Mucosa of rectum (tissue), 2 donors: ENCODE results near the gene ARL14EP.

Source experiments
- H3K27ac ChIP-seq, 2 donors: one replicate each; pipeline ENCODE4 v1.7.0; 2013; ENCODE audit warnings: inconsistent platforms in 2 of 2, low read depth in 2 of 2, low read length in 2 of 2
- H3K27me3 ChIP-seq, 2 donors: one replicate each; pipeline ENCODE4 v1.7.0; 2013; ENCODE audit warnings: low read length in 2 of 2; ENCODE audit not compliant: control insufficient read depth in 2 of 2, insufficient read depth in 2 of 2
- H3K36me3 ChIP-seq, 2 donors: one replicate each; pipeline ENCODE4 v1.7.0; 2013; ENCODE audit warnings: low read length in 2 of 2; ENCODE audit not compliant: control insufficient read depth in 2 of 2, insufficient read depth in 2 of 2
- H3K4me1 ChIP-seq, 2 donors: one replicate each; pipeline ENCODE4 v1.7.0; 2013; ENCODE audit warnings: low read length in 2 of 2, mild to moderate bottlenecking in 1 of 2; ENCODE audit not compliant: control insufficient read depth in 2 of 2, insufficient read depth in 2 of 2
- H3K4me3 ChIP-seq, 2 donors: one replicate each; pipeline ENCODE4 v1.7.0; 2013; ENCODE audit warnings: low read length in 2 of 2
- H3K9ac ChIP-seq, 2 donors: one replicate each; pipeline ENCODE4 v1.7.0; 2013; ENCODE audit warnings: low read length in 2 of 2, low read depth in 1 of 2, mild to moderate bottlenecking in 1 of 2
- H3K9me3 ChIP-seq, 2 donors: one replicate each; pipeline ENCODE4 v1.7.0; 2013; ENCODE audit warnings: low read length in 2 of 2; ENCODE audit not compliant: control insufficient read depth in 2 of 2
- donor health status: healthy.
- donor health status: Normal muscosa, but diverticular disease.

ARL14EP gene

DNA sequence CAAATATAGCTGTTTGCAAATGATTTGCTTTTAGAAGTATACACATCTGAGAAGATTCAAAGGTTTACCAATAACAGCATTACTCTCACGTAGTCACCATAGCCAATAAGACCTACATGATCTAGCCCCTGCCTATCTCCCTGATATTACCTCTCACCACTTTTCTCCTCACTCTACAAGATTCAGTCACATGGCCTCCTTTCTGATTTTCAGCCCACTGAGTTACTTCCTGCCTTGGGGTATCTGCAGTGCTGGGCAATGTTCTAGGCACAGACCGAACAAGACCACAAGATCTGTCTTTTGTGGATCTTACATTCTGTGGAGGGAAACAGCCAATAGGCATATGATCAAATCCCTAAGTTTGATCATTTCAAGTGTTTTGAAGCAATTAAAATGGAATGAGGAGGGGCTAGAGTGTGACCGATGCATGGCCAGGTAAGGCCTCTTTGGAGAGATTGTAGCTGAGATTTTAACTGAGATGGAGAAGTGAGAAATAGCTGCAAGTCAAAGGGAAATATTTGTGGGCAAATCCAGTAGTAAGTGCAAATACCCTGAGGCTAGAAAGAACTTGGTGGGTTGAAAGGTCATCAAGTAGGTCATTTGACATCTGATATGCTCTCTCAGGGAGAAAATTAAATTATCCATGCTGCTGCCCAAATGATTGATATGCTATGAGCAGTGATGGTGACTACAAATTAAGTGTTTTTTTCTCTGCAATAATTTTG, 43.1 kb downstream of the ARL14EP start:
- no peaks in the 10 kb centered on the region for H3K9me3 ChIP-seq

GRCh38 chr11:30368394-30368793, 45.5 kb downstream of the ARL14EP start:
- Histone ChIP-seq H3K27ac (no peak overlapping the region), H3K9ac (no peak overlapping the region), H3K4me3 (no peak overlapping the region), H3K36me3 (no peaks in the 10 kb centered on the region), H3K27me3 (no peaks in the 10 kb centered on the region), H3K4me1 (no peaks in the 10 kb centered on the region), H3K9me3 (no peaks in the 10 kb centered on the region)

More for the DNA sequence above, 43.1 kb downstream of the ARL14EP start:
- Histone ChIP-seq H3K4me1 (no peaks in the 10 kb centered on the region), H3K27ac (no peak overlapping the region), H3K4me3 (no peak overlapping the region), H3K27me3 (no peaks in the 10 kb centered on the region), H3K36me3 (no peaks in the 10 kb centered on the region), H3K9ac (no peak overlapping the region)

DNA sequence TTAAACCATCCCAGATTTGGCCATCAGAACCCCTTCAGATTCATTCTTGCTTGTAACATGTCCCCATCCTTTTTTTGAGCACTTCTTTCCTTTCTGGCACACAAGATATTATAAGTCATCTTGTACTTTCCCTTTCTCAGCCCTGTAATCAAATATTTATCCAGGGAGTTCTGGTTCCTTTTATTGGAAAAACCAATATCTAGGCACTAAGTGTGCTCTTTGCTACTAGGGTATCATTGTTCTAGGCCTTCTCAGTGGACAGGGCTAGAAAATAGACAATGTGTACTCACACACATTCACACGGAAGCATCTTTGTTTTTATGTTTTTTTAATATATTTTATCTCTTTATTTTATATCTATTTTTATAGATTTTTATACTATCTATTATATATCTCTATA, 47.3 kb downstream of the ARL14EP start:
- H3K27ac ChIP-seq = no peak overlapping the region
- H3K4me3 ChIP-seq = no peak overlapping the region
- no peak overlapping the region for H3K9ac ChIP-seq
- H3K4me1 ChIP-seq = no peaks in the 10 kb centered on the region
- no peaks in the 10 kb centered on the region for H3K9me3 ChIP-seq
- no peaks in the 10 kb centered on the region for H3K36me3 ChIP-seq
- no peaks in the 10 kb centered on the region for H3K27me3 ChIP-seq

DNA sequence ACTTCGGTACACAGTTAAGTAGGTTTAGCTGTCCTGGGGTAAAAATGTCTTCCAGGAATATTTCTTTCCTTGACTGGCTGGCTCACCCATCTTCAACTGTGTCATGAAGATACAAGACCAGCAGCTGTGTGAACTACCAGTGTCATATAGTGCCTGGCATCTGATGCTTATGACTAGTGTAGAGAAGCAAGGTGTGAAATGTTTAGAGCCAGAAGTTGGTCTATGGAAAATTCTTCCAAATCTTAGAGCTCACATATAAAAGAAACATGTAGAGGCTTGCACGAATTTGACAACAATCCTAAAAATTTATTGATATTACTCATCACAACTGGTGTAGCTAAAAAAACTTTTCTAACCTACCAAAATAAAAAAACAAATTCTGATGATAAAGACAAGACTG, 54.4 kb downstream of the ARL14EP start:
- Histone ChIP-seq H3K4me3 (no peak overlapping the region), H3K9me3 (no peaks in the 10 kb centered on the region), H3K27me3 (no peaks in the 10 kb centered on the region), H3K9ac (no peak overlapping the region), H3K4me1 (no peaks in the 10 kb centered on the region), H3K27ac (no peak overlapping the region), H3K36me3 (no peaks in the 10 kb centered on the region)

GRCh38 chr11:30380846-30381245, 57.9 kb downstream of the ARL14EP start:
- no peaks in the 10 kb centered on the region for H3K9me3 ChIP-seq
- no peak overlapping the region for H3K9ac ChIP-seq
- H3K4me1 ChIP-seq = no peaks in the 10 kb centered on the region
- H3K27ac ChIP-seq = no peak overlapping the region
- no peaks in the 10 kb centered on the region for H3K36me3 ChIP-seq
- H3K4me3 ChIP-seq = no peak overlapping the region
- no peaks in the 10 kb centered on the region for H3K27me3 ChIP-seq

DNA sequence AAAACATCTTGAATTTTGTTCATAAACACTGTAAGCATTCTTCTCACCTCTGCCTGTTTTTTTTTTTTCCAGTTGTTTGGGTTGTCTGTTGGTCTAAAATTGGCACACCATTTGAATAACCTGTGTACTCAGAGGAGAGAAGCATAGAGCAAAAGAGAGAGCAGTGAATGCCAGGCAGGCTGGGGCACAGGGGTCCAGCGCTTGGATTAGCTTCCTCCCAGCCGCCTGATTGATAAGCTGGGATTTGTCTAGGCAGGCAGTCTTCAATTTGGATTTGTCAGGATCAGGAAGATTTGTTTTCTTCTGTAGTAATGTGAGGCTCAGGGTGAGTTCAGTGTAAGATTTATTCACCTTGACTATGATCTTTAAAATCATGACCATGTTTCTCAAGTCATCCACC, 59.0 kb downstream of the ARL14EP start:
- Histone ChIP-seq H3K4me1 (no peaks in the 10 kb centered on the region), H3K27ac (no peak overlapping the region), H3K27me3 (no peaks in the 10 kb centered on the region), H3K9me3 (no peaks in the 10 kb centered on the region), H3K9ac (no peak overlapping the region), H3K36me3 (no peaks in the 10 kb centered on the region), H3K4me3 (no peak overlapping the region)
